ENCODE measurements around the gene NKAIN2.
"Not testable (repeated sequence)": the region's sequence is repeated elsewhere in the genome, so short reads cannot be mapped to it uniquely, and the experiment has no call there.

Gene NKAIN2

GRCh38 chr6:124164343-124164742 is 360.7 kb downstream of the NKAIN2 start:
- no peak for TF ChIP-seq CTCF (IDR thresholded peaks at IDR 0.05)
- Histone ChIP-seq H3K9me3 (no peaks in the 10 kb centered on the region), H3K4me1 (no peaks in the 10 kb centered on the region), H3K27me3 (no peaks in the 10 kb centered on the region), H3K36me3 (no peaks in the 10 kb centered on the region), H3K27ac (no peak overlapping the region), H3K4me3 (no peak overlapping the region)
- no peak for DNase-seq
- intact Hi-C loops (cut with DNase I; ENCODE audit: low total_unique reads): no loop called here

- H3K27ac ChIP-seq; DNase-seq; H3K4me1 ChIP-seq; H3K4me3 ChIP-seq; intact Hi-C loops (cut with DNase I; ENCODE audit: low total_unique reads); H3K36me3 ChIP-seq; H3K27me3 ChIP-seq; H3K9me3 ChIP-seq: not testable (repeated sequence)
Measured at GRCh38 chr6:124167249-124167648, 363.6 kb downstream of the NKAIN2 start.

- H3K27ac ChIP-seq: no peak overlapping the region
- H3K4me3 ChIP-seq: no peak overlapping the region
- TF ChIP-seq CTCF (IDR thresholded peaks at IDR 0.05): no peak
- intact Hi-C loops (cut with DNase I; ENCODE audit: low total_unique reads): no loop called here
- H3K9me3 ChIP-seq: no peaks in the 10 kb centered on the region
- no peaks in the 10 kb centered on the region for H3K27me3 ChIP-seq
- H3K36me3 ChIP-seq: no peaks in the 10 kb centered on the region
- H3K4me1 ChIP-seq: no peaks in the 10 kb centered on the region
- DNase-seq: no peak
Measured at GRCh38 chr6:124190256-124190655, 386.6 kb downstream of the NKAIN2 start.

GRCh38 chr6:124193132-124193531 is 389.5 kb downstream of the NKAIN2 start:
- H3K9me3 ChIP-seq: no peaks in the 10 kb centered on the region
- H3K27me3 ChIP-seq: no peaks in the 10 kb centered on the region
- intact Hi-C loops (cut with DNase I; ENCODE audit: low total_unique reads): no loop called here
- no peaks in the 10 kb centered on the region for H3K36me3 ChIP-seq
- H3K4me1 ChIP-seq: no peaks in the 10 kb centered on the region
- H3K27ac ChIP-seq: no peak overlapping the region
- DNase-seq: peak in 1 of 2 donors; percentile 53
- H3K4me3 ChIP-seq: no peak overlapping the region
- TF ChIP-seq CTCF (IDR thresholded peaks at IDR 0.05): no peak

GRCh38 chr6:124197148-124197547 is 393.5 kb downstream of the NKAIN2 start:
- Histone ChIP-seq H3K27ac (no peak overlapping the region), H3K9me3 (no peaks in the 10 kb centered on the region), H3K4me3 (no peak overlapping the region), H3K36me3 (no peaks in the 10 kb centered on the region), H3K4me1 (no peaks in the 10 kb centered on the region), H3K27me3 (no peaks in the 10 kb centered on the region)
- no peak for DNase-seq
- TF ChIP-seq CTCF (IDR thresholded peaks at IDR 0.05): no peak
- intact Hi-C loops (cut with DNase I; ENCODE audit: low total_unique reads): no loop called here

- intact Hi-C loops (cut with DNase I; ENCODE audit: low total_unique reads): no loop called here
- Histone ChIP-seq H3K4me3 (no peak overlapping the region), H3K36me3 (no peaks in the 10 kb centered on the region), H3K27ac (no peak overlapping the region), H3K4me1 (peaks cover 0 to 11% (median 0%) of the 10 kb centered on the region in 4 donors), H3K27me3 (no peaks in the 10 kb centered on the region), H3K9me3 (no peaks in the 10 kb centered on the region)
- TF ChIP-seq CTCF (IDR thresholded peaks at IDR 0.05): no peak
- DNase-seq: no peak
Measured at GRCh38 chr6:124199286-124199685, 395.6 kb downstream of the NKAIN2 start.

Data from tibial artery (tissue), 4 donors.